DOHH2 (cell line): ENCODE data around the gene IL6R.

Experiments
- EZH2phosphoT487 ChIP-seq: fragments of 200-600 bp; sonication (generic); IDR thresholded peaks from 2 replicates; pipeline ENCODE4 v1.6.1; 2017; ENCODE audit warnings: borderline replicate concordance, mild to moderate bottlenecking, antibody characterized with exemption, low read length, moderate library complexity, mixed read lengths
- TF ChIP-seq, protein P1 (sequence below): fragments of 200-600 bp; sonication (generic); IDR thresholded peaks from one replicate; pipeline ENCODE4 v1.5.1; 2014; ENCODE audit warnings: antibody characterized with exemption, mild to moderate bottlenecking, low read depth, low read length; ENCODE audit not compliant: poor library complexity, severe bottlenecking

DNA sequence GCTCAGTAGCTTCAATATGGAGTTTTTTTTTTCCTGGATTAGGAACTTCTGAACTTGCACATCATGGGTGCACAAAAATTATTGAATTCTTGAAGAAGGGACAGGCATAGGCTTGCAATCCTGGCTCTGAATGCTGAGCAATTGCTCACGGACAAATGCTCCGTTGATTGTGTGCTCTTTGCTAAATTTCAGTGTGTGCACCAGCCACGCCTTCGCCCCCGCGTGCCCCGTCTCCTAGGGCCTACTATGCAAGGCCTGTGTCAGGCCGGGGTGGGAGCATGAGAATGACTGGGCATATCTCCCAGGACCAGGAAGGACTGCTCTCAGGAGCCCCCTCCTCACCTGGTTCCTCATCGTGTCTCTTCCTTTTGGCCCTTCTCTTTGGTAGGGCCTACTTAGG lies 17.4 kb downstream of the IL6R start:
- TF ChIP-seq, protein P1, sequence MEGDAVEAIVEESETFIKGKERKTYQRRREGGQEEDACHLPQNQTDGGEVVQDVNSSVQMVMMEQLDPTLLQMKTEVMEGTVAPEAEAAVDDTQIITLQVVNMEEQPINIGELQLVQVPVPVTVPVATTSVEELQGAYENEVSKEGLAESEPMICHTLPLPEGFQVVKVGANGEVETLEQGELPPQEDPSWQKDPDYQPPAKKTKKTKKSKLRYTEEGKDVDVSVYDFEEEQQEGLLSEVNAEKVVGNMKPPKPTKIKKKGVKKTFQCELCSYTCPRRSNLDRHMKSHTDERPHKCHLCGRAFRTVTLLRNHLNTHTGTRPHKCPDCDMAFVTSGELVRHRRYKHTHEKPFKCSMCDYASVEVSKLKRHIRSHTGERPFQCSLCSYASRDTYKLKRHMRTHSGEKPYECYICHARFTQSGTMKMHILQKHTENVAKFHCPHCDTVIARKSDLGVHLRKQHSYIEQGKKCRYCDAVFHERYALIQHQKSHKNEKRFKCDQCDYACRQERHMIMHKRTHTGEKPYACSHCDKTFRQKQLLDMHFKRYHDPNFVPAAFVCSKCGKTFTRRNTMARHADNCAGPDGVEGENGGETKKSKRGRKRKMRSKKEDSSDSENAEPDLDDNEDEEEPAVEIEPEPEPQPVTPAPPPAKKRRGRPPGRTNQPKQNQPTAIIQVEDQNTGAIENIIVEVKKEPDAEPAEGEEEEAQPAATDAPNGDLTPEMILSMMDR = no peak
- no peak for TF ChIP-seq EZH2phosphoT487
